Thymus (tissue), 11 donors: ENCODE data around the gene SECTM1. TPM values are rescaled to one million over a fixed set of nuclear protein-coding genes. Genes with fewer than 3 reads are reported as not detected.

Experiments
- DNase-seq, 9 donors: peaks; one replicate each; pipeline ENCODE4 v3.0.0-alpha.2; 2013; ENCODE audit warnings: low spot score in 9 of 9, low read depth in 6 of 9, missing footprints in 1 of 9
- H3K27ac ChIP-seq, 2 donors: one replicate each; pipeline ENCODE4 v1.5.1; 2013; ENCODE audit warnings: control low read depth in 1 of 2, low read depth in 1 of 2, low read length in 1 of 2, mild to moderate bottlenecking in 1 of 2, moderate library complexity in 1 of 2
- H3K27me3 ChIP-seq, 2 donors: one replicate each; pipeline ENCODE4 v1.5.1; 2013; ENCODE audit warnings: low read length in 1 of 2; ENCODE audit not compliant: control insufficient read depth in 2 of 2, insufficient read depth in 1 of 2
- H3K36me3 ChIP-seq, 2 donors: one replicate each; pipeline ENCODE4 v1.5.1; 2013; ENCODE audit warnings: low read length in 1 of 2, mild to moderate bottlenecking in 1 of 2, moderate library complexity in 1 of 2; ENCODE audit not compliant: control insufficient read depth in 2 of 2, insufficient read depth in 2 of 2
- H3K4me1 ChIP-seq, 2 donors: one replicate each; pipeline ENCODE4 v1.5.1; 2013; ENCODE audit warnings: low read length in 2 of 2; ENCODE audit not compliant: control insufficient read depth in 2 of 2, insufficient read depth in 2 of 2
- H3K4me3 ChIP-seq, 2 donors: one replicate each; pipeline ENCODE4 v1.5.1; 2013; ENCODE audit warnings: low read length in 2 of 2, control low read depth in 1 of 2, mild to moderate bottlenecking in 1 of 2
- H3K9me3 ChIP-seq, 2 donors: one replicate each; pipeline ENCODE4 v1.5.1; 2013; ENCODE audit warnings: low read length in 1 of 2, mild to moderate bottlenecking in 1 of 2; ENCODE audit not compliant: control insufficient read depth in 2 of 2, insufficient read depth in 1 of 2
- WGBS: extraction: QIAGEN DNeasy Blood & Tissue Kit; methylation state at CpG from one replicate; pipeline ENCODE4 v1.1.7; 2013; 5-methylcytosine and 5-hydroxymethylcytosine counted together
- polyA plus RNA-seq: library from polyadenylated mRNA; stranded (reverse); fragments of 200-250 nt; gene quantifications from one replicate; pipeline ENCODE4 v1.2.3, GENCODE V29; 2013
- total RNA-seq: library from RNA; stranded (reverse); fragments of 120-200 nt; gene quantifications from one replicate; pipeline ENCODE4 v1.2.4, GENCODE V29; 2013
- donor health status: healthy.

Gene SECTM1
- total and polyA plus RNA-seq, 2 donors = 7.5 to 11.7 TPM

DNA sequence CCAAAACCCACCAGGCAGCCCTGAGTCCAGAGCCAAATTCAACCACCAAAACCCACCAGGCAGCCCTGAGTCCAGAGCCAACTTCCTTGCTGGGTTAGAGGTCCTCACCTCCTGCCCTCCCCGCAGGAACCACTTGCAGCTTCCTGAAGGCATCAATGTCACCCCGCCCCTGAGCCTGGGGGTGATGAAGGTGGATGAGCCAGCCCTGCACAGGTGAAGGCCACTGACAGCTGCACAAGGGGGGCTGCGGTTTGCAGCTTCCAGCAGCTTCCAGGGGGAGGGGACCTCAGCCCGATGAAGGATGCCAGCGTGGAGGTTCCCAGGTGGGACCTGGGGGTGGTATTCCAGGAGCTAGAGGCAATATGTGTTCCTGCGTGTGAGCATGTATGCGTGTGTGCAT, 52.5 kb downstream of the SECTM1 start:
- Histone ChIP-seq H3K27me3 (no peaks in the 10 kb centered on the region), H3K9me3 (peaks cover 0 to 3% of the 10 kb centered on the region in 2 donors), H3K4me1 (peaks cover 0 to 21% of the 10 kb centered on the region in 2 donors), H3K27ac (no peak overlapping the region), H3K4me3 (no peak overlapping the region), H3K36me3 (no peaks in the 10 kb centered on the region)
- 63% methylated on average over 7 of the region's 7 CpGs for WGBS
- DNase-seq = no peak

DNA sequence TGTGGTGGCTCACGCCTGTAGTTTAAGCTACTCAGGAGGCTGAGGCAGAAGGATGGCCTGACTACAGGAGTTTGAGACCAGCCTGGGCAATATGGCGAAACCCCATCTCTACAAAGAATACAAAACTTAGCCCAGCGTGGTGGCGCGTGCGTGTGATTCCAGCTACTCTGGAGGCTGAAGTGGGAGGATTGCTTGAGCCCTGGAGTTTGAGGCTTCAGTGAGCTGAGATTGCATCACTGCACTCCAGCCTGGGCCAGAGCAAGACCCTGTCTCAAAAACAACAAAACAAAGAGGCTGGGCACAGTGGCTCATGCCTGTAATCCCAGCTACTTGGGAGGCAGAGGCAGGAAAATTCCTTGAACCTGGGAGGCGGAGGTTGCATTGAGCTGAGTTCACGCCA, 53.0 kb downstream of the SECTM1 start:
- peaks cover 0 to 3% of the 10 kb centered on the region in 2 donors for H3K9me3 ChIP-seq
- no peak overlapping the region for H3K27ac ChIP-seq
- no peak overlapping the region for H3K4me3 ChIP-seq
- H3K4me1 ChIP-seq = peaks cover 0 to 20% of the 10 kb centered on the region in 2 donors
- no peaks in the 10 kb centered on the region for H3K36me3 ChIP-seq
- WGBS = 99% methylated on average over 8 of the region's 8 CpGs
- DNase-seq = no peak
- no peaks in the 10 kb centered on the region for H3K27me3 ChIP-seq

DNA sequence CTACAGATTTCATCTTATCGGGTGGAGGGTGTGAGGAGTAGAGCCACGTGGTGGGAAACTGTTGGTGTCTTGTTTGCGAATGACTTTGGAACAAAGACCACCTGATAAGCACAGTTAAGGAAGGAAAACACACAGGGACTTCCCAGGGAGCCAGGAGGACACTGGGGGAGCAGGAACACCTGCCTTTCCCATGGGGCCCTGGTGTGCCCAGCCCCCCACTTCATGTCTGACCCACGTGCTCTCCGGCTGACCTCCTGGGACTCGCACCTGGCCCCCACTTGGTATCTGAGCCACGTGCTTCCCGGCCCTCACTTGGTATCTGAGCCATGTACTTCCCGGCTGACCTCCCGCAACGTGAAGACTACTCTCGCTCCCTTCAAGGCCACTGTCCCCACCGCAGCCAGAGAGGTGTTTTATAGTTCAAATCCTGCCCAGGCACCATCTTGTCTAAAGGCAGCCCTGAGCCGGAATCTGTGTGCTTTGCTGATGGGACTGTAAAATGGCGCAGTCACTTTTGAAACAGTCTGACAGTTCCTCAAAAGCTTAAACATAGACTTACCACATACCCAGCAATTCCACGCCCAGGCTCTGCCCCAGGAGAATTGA, 54.7 kb downstream of the SECTM1 start:
- no peak overlapping the region for H3K27ac ChIP-seq
- H3K4me1 ChIP-seq = peaks cover 2 to 27% of the 10 kb centered on the region in 2 donors
- 96% methylated on average over 16 of the region's 16 CpGs for WGBS

GRCh38 chr17:82278308-82278707, 55.3 kb downstream of the SECTM1 start:
- Histone ChIP-seq H3K9me3 (peaks cover 0 to 3% of the 10 kb centered on the region in 2 donors), H3K4me3 (no peak overlapping the region), H3K4me1 (peaks cover 4 to 26% of the 10 kb centered on the region in 2 donors), H3K27me3 (no peaks in the 10 kb centered on the region), H3K36me3 (no peaks in the 10 kb centered on the region), H3K27ac (no peak overlapping the region)
- no peak for DNase-seq
- 95% methylated on average over 9 of the region's 9 CpGs for WGBS

More for the DNA sequence above, 54.7 kb downstream of the SECTM1 start:
- Histone ChIP-seq H3K9me3 (peaks cover 0 to 3% of the 10 kb centered on the region in 2 donors), H3K27me3 (no peaks in the 10 kb centered on the region), H3K36me3 (no peaks in the 10 kb centered on the region), H3K4me3 (no peak overlapping the region)
- no peak for DNase-seq

- Histone ChIP-seq H3K9me3 (peaks cover 0 to 3% of the 10 kb centered on the region in 2 donors), H3K27me3 (no peaks in the 10 kb centered on the region), H3K4me3 (no peak overlapping the region), H3K36me3 (no peaks in the 10 kb centered on the region), H3K27ac (no peak overlapping the region), H3K4me1 (peaks cover 4 to 25% of the 10 kb centered on the region in 2 donors)
- 95% methylated on average over 12 of the region's 12 CpGs for WGBS
- DNase-seq = no peak
Observed at GRCh38 chr17:82277851-82278250, 55.7 kb downstream of the SECTM1 start.

DNA sequence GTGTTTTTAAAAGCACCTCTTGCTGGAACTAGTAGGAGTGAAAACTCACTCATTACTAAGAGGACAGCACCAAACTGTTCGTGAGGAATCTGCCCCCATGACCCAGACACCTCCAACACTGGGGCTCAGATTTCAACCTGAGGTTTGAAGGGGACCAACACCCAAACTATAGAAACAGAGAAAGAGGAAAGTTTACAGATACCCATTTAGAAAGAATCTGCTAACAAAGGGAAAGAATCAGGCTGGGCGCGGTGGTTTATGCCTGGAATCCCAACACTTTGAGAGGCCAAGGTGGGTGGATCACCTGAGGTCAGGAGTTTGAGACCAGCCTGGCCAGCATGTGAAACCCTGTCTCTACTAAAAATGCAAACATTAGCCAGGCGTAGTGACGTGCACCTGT, 56.6 kb downstream of the SECTM1 start:
- Histone ChIP-seq H3K4me1 (peaks cover 10 to 31% of the 10 kb centered on the region in 2 donors), H3K27ac (no peak overlapping the region), H3K9me3 (peaks cover 0 to 3% of the 10 kb centered on the region in 2 donors), H3K27me3 (no peaks in the 10 kb centered on the region), H3K4me3 (no peak overlapping the region), H3K36me3 (peaks cover 1% of the 10 kb centered on the region in 2 donors)
- 98% methylated on average over 5 of the region's 5 CpGs for WGBS
- no peak for DNase-seq

GRCh38 chr17:82275326-82275725, 58.2 kb downstream of the SECTM1 start:
- no peaks in the 10 kb centered on the region for H3K9me3 ChIP-seq
- peaks cover 15 to 36% of the 10 kb centered on the region in 2 donors for H3K4me1 ChIP-seq
- H3K27me3 ChIP-seq = no peaks in the 10 kb centered on the region
- H3K4me3 ChIP-seq = no peak overlapping the region
- peaks cover 14 to 16% of the 10 kb centered on the region in 2 donors for H3K36me3 ChIP-seq
- H3K27ac ChIP-seq = no peak overlapping the region
- DNase-seq = no peak
- 96% methylated on average over 14 of the region's 14 CpGs for WGBS

DNA sequence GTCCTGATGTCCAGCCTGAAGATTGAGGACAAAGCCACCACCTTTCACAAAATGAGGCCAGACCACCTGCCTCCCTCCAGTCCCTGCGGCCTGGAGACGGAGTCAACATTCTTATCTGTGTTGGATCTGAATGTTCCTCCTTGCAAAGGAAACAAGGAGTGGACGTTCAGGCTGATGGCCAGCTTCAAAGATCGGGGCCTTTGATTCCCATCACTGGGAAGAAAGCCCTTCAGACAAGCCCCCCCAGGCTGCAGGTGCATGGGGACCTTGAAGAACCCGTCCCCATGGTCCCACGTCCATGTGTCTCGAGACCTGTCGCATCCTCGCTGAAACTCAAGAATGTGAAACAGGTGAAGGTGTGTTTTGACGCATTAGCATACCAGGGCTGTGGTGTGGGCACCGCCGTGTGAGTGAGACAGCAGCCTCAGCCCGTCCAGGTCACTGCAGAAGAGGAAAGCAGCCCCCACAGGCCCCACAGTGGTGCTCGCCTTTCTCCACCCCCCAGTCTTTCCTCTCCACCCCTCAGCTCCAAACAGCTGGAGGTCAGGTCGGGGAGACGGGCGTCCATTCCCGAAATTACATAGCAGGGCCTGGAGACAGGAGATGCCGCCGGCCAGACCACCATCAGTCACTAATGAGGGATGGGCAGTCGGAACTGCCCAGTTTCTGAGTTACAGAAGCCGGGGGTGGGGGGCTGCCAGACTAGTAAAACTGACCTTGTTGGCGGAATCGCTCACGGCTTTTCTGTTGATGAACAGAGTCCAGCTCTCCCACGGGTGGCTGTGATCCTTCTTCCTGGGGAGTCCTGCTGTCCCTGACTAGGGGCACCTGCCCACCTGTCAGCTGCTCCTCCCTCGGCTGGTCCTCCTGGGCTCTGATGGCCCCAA, 59.2 kb downstream of the SECTM1 start:
- Histone ChIP-seq H3K36me3 (peaks cover 23 to 25% of the 10 kb centered on the region in 2 donors), H3K27me3 (no peaks in the 10 kb centered on the region), H3K4me1 (peaks cover 15 to 44% of the 10 kb centered on the region in 2 donors), H3K27ac (peak overlapping the region in 1 of 2 donors; percentile 2), H3K9me3 (no peaks in the 10 kb centered on the region), H3K4me3 (peak overlapping the region; percentile 82 to 98)
- no peak for DNase-seq
- WGBS = 89% methylated on average over 27 of the region's 27 CpGs
